ENCODE data around the gene USP10. TPM values are rescaled to one million over a fixed set of nuclear protein-coding genes. Genes with fewer than 3 reads are reported as not detected.
"Not testable (repeated sequence)": the region's sequence is repeated elsewhere in the genome, so short reads cannot be mapped to it uniquely, and the experiment has no call there.

USP10 gene
- polyA plus RNA-seq, 6 donors from 2014 or later = 69.4 to 103 (median 96.4) TPM

- H3K27ac Mint-ChIP-seq = peak overlapping the region in 2 of 6 donors; percentile 61 to 81
- peaks cover 0 to 7% of the 10 kb centered on the region in 2 donors for H3K36me3 Mint-ChIP-seq
- H3K27me3 Mint-ChIP-seq = no peaks in the 10 kb centered on the region
- ATAC-seq (ENCODE audit: low read depth in 2 of 2) = no peak
- H3K4me3 Mint-ChIP-seq = peak overlapping the region in 1 of 8 donors; percentile 20
- DNase-seq = no peak
- peaks cover 21 to 35% (median 29%) of the 10 kb centered on the region in 3 donors for H3K4me1 Mint-ChIP-seq
- no peaks in the 10 kb centered on the region for H3K9me3 Mint-ChIP-seq
These were observed 42.9 kb downstream of the USP10 start for GRCh38 chr16:84742641-84743092.

GRCh38 chr16:84746231-84746630 is 46.4 kb downstream of the USP10 start:
- Mint-ChIP-seq H3K27me3 (no peaks in the 10 kb centered on the region), H3K27ac (peak overlapping the region in 1 of 6 donors; percentile 60), H3K36me3 (peaks cover 0 to 6% of the 10 kb centered on the region in 2 donors), H3K4me3 (no peak overlapping the region), H3K4me1 (peaks cover 21 to 36% (median 32%) of the 10 kb centered on the region in 3 donors), H3K9me3 (no peaks in the 10 kb centered on the region)
- DNase-seq (no peak), ATAC-seq (ENCODE audit: low read depth in 2 of 2) (no peak)

GRCh38 chr16:84746875-84747274 is 47.1 kb downstream of the USP10 start:
- DNase-seq (no peak), ATAC-seq (ENCODE audit: low read depth in 2 of 2) (no peak)
- Mint-ChIP-seq H3K9me3 (no peaks in the 10 kb centered on the region), H3K27ac (no peak overlapping the region), H3K36me3 (no peaks in the 10 kb centered on the region), H3K4me1 (peaks cover 21 to 37% (median 34%) of the 10 kb centered on the region in 3 donors), H3K4me3 (no peak overlapping the region), H3K27me3 (no peaks in the 10 kb centered on the region)

- not testable (repeated sequence) for H3K27me3 Mint-ChIP-seq; DNase-seq; H3K9me3 Mint-ChIP-seq; ATAC-seq (ENCODE audit: low read depth in 2 of 2); H3K36me3 Mint-ChIP-seq; H3K4me3 Mint-ChIP-seq
- Mint-ChIP-seq H3K4me1 (peaks cover 23 to 40% (median 39%) of the 10 kb centered on the region in 3 donors), H3K27ac (peak overlapping the region in 1 of 6 donors; percentile 60)
These were observed 48.4 kb downstream of the USP10 start for GRCh38 chr16:84748247-84748646.

- Mint-ChIP-seq H3K27me3 (no peaks in the 10 kb centered on the region), H3K4me1 (peaks cover 30 to 48% (median 41%) of the 10 kb centered on the region in 3 donors), H3K9me3 (no peaks in the 10 kb centered on the region), H3K4me3 (no peak overlapping the region), H3K36me3 (no peaks in the 10 kb centered on the region), H3K27ac (peak overlapping the region in 4 of 6 donors; percentile 53 to 82 (median 64))
- no peak for DNase-seq
- ATAC-seq (ENCODE audit: low read depth in 2 of 2) = no peak
These were observed 49.3 kb downstream of the USP10 start for GRCh38 chr16:84749072-84749471.

GRCh38 chr16:84749815-84750214 is 50.0 kb downstream of the USP10 start:
- H3K27me3 Mint-ChIP-seq = no peaks in the 10 kb centered on the region
- H3K4me3 Mint-ChIP-seq = peak overlapping the region in 4 of 8 donors; percentile 2 to 47 (median 31)
- ATAC-seq (ENCODE audit: low read depth in 2 of 2) (no peak), DNase-seq (no peak)
- H3K4me1 Mint-ChIP-seq = peaks cover 34 to 55% (median 49%) of the 10 kb centered on the region in 3 donors
- H3K9me3 Mint-ChIP-seq = no peaks in the 10 kb centered on the region
- no peaks in the 10 kb centered on the region for H3K36me3 Mint-ChIP-seq
- H3K27ac Mint-ChIP-seq = peak overlapping the region in 5 of 6 donors; percentile 34 to 64 (median 60)

GRCh38 chr16:84750575-84750974 is 50.8 kb downstream of the USP10 start:
- Mint-ChIP-seq H3K27me3 (no peaks in the 10 kb centered on the region), H3K4me3 (peak overlapping the region in 1 of 8 donors; percentile 30), H3K27ac (peak overlapping the region; percentile 12 to 93 (median 64)), H3K9me3 (no peaks in the 10 kb centered on the region), H3K4me1 (peaks cover 40 to 63% (median 56%) of the 10 kb centered on the region in 3 donors), H3K36me3 (no peaks in the 10 kb centered on the region)
- ATAC-seq (ENCODE audit: low read depth in 2 of 2) = no peak
- no peak for DNase-seq

GRCh38 chr16:84751241-84751640 is 51.4 kb downstream of the USP10 start:
- Mint-ChIP-seq H3K27ac (peak overlapping the region; percentile 64 to 93 (median 70)), H3K4me3 (peak overlapping the region in 6 of 8 donors; percentile 12 to 75 (median 52)), H3K27me3 (no peaks in the 10 kb centered on the region), H3K36me3 (no peaks in the 10 kb centered on the region), H3K4me1 (peaks cover 47 to 66% (median 63%) of the 10 kb centered on the region in 3 donors), H3K9me3 (no peaks in the 10 kb centered on the region)
- peak; percentile 51 for DNase-seq
- ATAC-seq (ENCODE audit: low read depth in 2 of 2) = peak; percentile 82 to 86

GRCh38 chr16:84751947-84752346 is 52.1 kb downstream of the USP10 start:
- ATAC-seq (ENCODE audit: low read depth in 2 of 2) (no peak), DNase-seq (no peak)
- Mint-ChIP-seq H3K9me3 (no peaks in the 10 kb centered on the region), H3K36me3 (no peaks in the 10 kb centered on the region), H3K4me3 (peak overlapping the region in 2 of 8 donors; percentile 51 to 65), H3K27ac (peak overlapping the region in 5 of 6 donors; percentile 11 to 88 (median 76)), H3K4me1 (peaks cover 49 to 66% (median 65%) of the 10 kb centered on the region in 3 donors), H3K27me3 (no peaks in the 10 kb centered on the region)

GRCh38 chr16:84752600-84752999 is 52.8 kb downstream of the USP10 start:
- DNase-seq = no peak
- peak overlapping the region in 3 of 6 donors; percentile 39 to 88 (median 82) for H3K27ac Mint-ChIP-seq
- H3K36me3 Mint-ChIP-seq = no peaks in the 10 kb centered on the region

GRCh38 chr16:84753412-84754326 is 53.9 kb downstream of the USP10 start:
- Mint-ChIP-seq H3K4me1 (peaks cover 55 to 79% (median 74%) of the 10 kb centered on the region in 3 donors), H3K4me3 (peak overlapping the region in 3 of 8 donors; percentile 23 to 31 (median 25)), H3K9me3 (no peaks in the 10 kb centered on the region), H3K36me3 (no peaks in the 10 kb centered on the region), H3K27me3 (no peaks in the 10 kb centered on the region), H3K27ac (peak overlapping the region in 4 of 6 donors; percentile 63 to 82 (median 69))
- DNase-seq = no peak
- no peak for ATAC-seq (ENCODE audit: low read depth in 2 of 2)

More at GRCh38 chr16:84752600-84752999, 52.8 kb downstream of the USP10 start:
- ATAC-seq (ENCODE audit: low read depth in 2 of 2) = no peak
- Mint-ChIP-seq H3K4me1 (peaks cover 53 to 72% (median 68%) of the 10 kb centered on the region in 3 donors), H3K9me3 (no peaks in the 10 kb centered on the region), H3K27me3 (no peaks in the 10 kb centered on the region), H3K4me3 (peak overlapping the region in 1 of 8 donors; percentile 33)

- Mint-ChIP-seq H3K27me3 (no peaks in the 10 kb centered on the region), H3K36me3 (no peaks in the 10 kb centered on the region), H3K27ac (peak overlapping the region in 4 of 6 donors; percentile 6 to 82 (median 66)), H3K4me1 (peaks cover 62 to 85% (median 77%) of the 10 kb centered on the region in 3 donors), H3K4me3 (peak overlapping the region in 5 of 8 donors; percentile 10 to 76 (median 25)), H3K9me3 (no peaks in the 10 kb centered on the region)
- ATAC-seq (ENCODE audit: low read depth in 2 of 2) (peak; percentile 71 to 77), DNase-seq (peak; percentile 74)
These were observed 54.6 kb downstream of the USP10 start for GRCh38 chr16:84754353-84754856.

GRCh38 chr16:84754956-84755672 is 55.3 kb downstream of the USP10 start:
- Mint-ChIP-seq H3K27ac (peak overlapping the region in 3 of 6 donors; percentile 47 to 78 (median 69)), H3K36me3 (no peaks in the 10 kb centered on the region), H3K27me3 (no peaks in the 10 kb centered on the region), H3K4me3 (peak overlapping the region in 5 of 8 donors; percentile 15 to 76 (median 40)), H3K9me3 (no peaks in the 10 kb centered on the region), H3K4me1 (peaks cover 64 to 83% (median 72%) of the 10 kb centered on the region in 3 donors)
- DNase-seq (no peak), ATAC-seq (ENCODE audit: low read depth in 2 of 2) (no peak)

All from naive B cell (primary cell).